ENCODE data around the gene KCND2. TPM values are rescaled to one million over a fixed set of nuclear protein-coding genes. Genes with fewer than 3 reads are reported as not detected.

KCND2 gene
- total RNA-seq, 1 donor from 2014 or later = 0.12 TPM

- no peak for TF ChIP-seq CTCF (conservative IDR thresholded peaks at IDR 0.05; ENCODE audit: low read depth, low read length)
- DNase-seq (ENCODE audit: low read depth) = no peak
- H3K4me3 ChIP-seq (ENCODE audit: low read depth, low read length) = no peak overlapping the region
Measured at GRCh38 chr7:120486164-120486563, 213.2 kb downstream of the KCND2 start.

GRCh38 chr7:120502132-120502531, 229.2 kb downstream of the KCND2 start:
- H3K4me3 ChIP-seq (ENCODE audit: low read depth, low read length) = no peak overlapping the region
- DNase-seq (ENCODE audit: low read depth) = no peak
- TF ChIP-seq CTCF (conservative IDR thresholded peaks at IDR 0.05; ENCODE audit: low read depth, low read length) = no peak

GRCh38 chr7:120502825-120503224, 229.8 kb downstream of the KCND2 start:
- no peak overlapping the region for H3K4me3 ChIP-seq (ENCODE audit: low read depth, low read length)
- no peak for TF ChIP-seq CTCF (conservative IDR thresholded peaks at IDR 0.05; ENCODE audit: low read depth, low read length)
- DNase-seq (ENCODE audit: low read depth) = no peak

- DNase-seq (ENCODE audit: low read depth) = no peak
- no peak for TF ChIP-seq CTCF (conservative IDR thresholded peaks at IDR 0.05; ENCODE audit: low read depth, low read length)
- no peak overlapping the region for H3K4me3 ChIP-seq (ENCODE audit: low read depth, low read length)
Measured at GRCh38 chr7:120504386-120504785, 231.4 kb downstream of the KCND2 start.

GRCh38 chr7:120505770-120506169, 232.8 kb downstream of the KCND2 start:
- no peak for TF ChIP-seq CTCF (conservative IDR thresholded peaks at IDR 0.05; ENCODE audit: low read depth, low read length)
- H3K4me3 ChIP-seq (ENCODE audit: low read depth, low read length) = no peak overlapping the region
- no peak for DNase-seq (ENCODE audit: low read depth)

GRCh38 chr7:120512701-120513100, 239.7 kb downstream of the KCND2 start:
- no peak for TF ChIP-seq CTCF (conservative IDR thresholded peaks at IDR 0.05; ENCODE audit: low read depth, low read length)

GRCh38 chr7:120519224-120519623, 246.2 kb downstream of the KCND2 start:
- H3K4me3 ChIP-seq (ENCODE audit: low read depth, low read length) = no peak overlapping the region

More at GRCh38 chr7:120512701-120513100, 239.7 kb downstream of the KCND2 start:
- no peak overlapping the region for H3K4me3 ChIP-seq (ENCODE audit: low read depth, low read length)
- no peak for DNase-seq (ENCODE audit: low read depth)

More at GRCh38 chr7:120519224-120519623, 246.2 kb downstream of the KCND2 start:
- no peak for DNase-seq (ENCODE audit: low read depth)
- TF ChIP-seq CTCF (conservative IDR thresholded peaks at IDR 0.05; ENCODE audit: low read depth, low read length) = no peak

Measured in epithelial cell of proximal tubule (primary cell).